WTC11 (cell line): ENCODE data around the gene GTF3C1. TPM values are rescaled to one million over a fixed set of nuclear protein-coding genes. Genes with fewer than 3 reads are reported as not detected.

Experiments used
- ATAC-seq: fragments of 200-7000 bp; cut with Tn5 transposase; 2 replicates; pipeline ENCODE4 v1.10.0; 2021; ENCODE audit warnings: mild to moderate bottlenecking, moderate library complexity
- CTCF ChIA-PET: fragments of 300-600 bp; sonication (Branson Sonifier 250); formaldehyde crosslinking; loops from one replicate; lab custom pipeline; 2021; ENCODE audit warnings: antibody characterized with exemption; lab: Charles Lee
- POLR2A ChIA-PET: fragments of 350-600 bp; sonication (Branson Sonifier 250); formaldehyde crosslinking; loops from one replicate; lab custom pipeline; 2021; ENCODE audit warnings: antibody characterized with exemption; lab: Charles Lee
- DNase-seq: peaks from one replicate; pipeline ENCODE4 v3.0.0; 2021; ENCODE audit warnings: low spot score
- H3K27ac Mint-ChIP-seq: 2 replicates; pipeline ENCODE4 v1.8.0; 2021; ENCODE audit warnings: mixed read lengths
- H3K27me3 Mint-ChIP-seq: 2 replicates; pipeline ENCODE4 v1.8.0; 2021; ENCODE audit warnings: low read depth, mild to moderate bottlenecking, moderate library complexity, mixed read lengths
- H3K36me3 Mint-ChIP-seq: 2 replicates; pipeline ENCODE4 v1.8.0; 2021; ENCODE audit warnings: mixed read lengths
- H3K4me1 Mint-ChIP-seq: 2 replicates; pipeline ENCODE4 v1.8.0; 2022; ENCODE audit warnings: mixed read lengths
- H3K4me3 Mint-ChIP-seq: 2 replicates; pipeline ENCODE4 v1.8.0; 2021; ENCODE audit warnings: mild to moderate bottlenecking, moderate library complexity, mixed read lengths
- H3K9me3 Mint-ChIP-seq: 2 replicates; pipeline ENCODE4 v1.8.0; 2021; ENCODE audit warnings: mixed read lengths
- ARID4B ChIP-seq: sonication (generic); formaldehyde crosslinking; IDR thresholded peaks from 2 replicates; pipeline ENCODE4 v1.8.0; 2023; ENCODE audit warnings: missing genetic modification reagents, mild to moderate bottlenecking, borderline replicate concordance
- ATF3 ChIP-seq: sonication (generic); formaldehyde crosslinking; conservative IDR thresholded peaks from 2 replicates; pipeline ENCODE4 v1.8.1; 2022; ENCODE audit warnings: mild to moderate bottlenecking, missing genetic modification reagents
- CBFB ChIP-seq: sonication (generic); formaldehyde crosslinking; IDR thresholded peaks from 2 replicates; pipeline ENCODE4 v1.8.1; 2022; ENCODE audit warnings: mild to moderate bottlenecking, low read depth, missing genetic modification reagents
- CDX4 ChIP-seq: fragments of 250-450 bp; sonication (Bioruptor Pico); IDR thresholded peaks from 2 replicates; pipeline ENCODE4 v1.9.0; 2021; ENCODE audit warnings: moderate library complexity, mild to moderate bottlenecking, inconsistent platforms, borderline replicate concordance
- CREB1 ChIP-seq: sonication (generic); formaldehyde crosslinking; IDR thresholded peaks from 2 replicates; pipeline ENCODE4 v1.8.0; 2023; ENCODE audit warnings: mild to moderate bottlenecking, missing genetic modification reagents
- ELF4 ChIP-seq: sonication (generic); formaldehyde crosslinking; IDR thresholded peaks from 2 replicates; pipeline ENCODE4 v1.8.1; 2022; ENCODE audit warnings: low read depth, mild to moderate bottlenecking, moderate library complexity, missing genetic modification reagents
- FOXP1 ChIP-seq: sonication (generic); formaldehyde crosslinking; IDR thresholded peaks from 2 replicates; pipeline ENCODE4 v1.8.0; 2022; ENCODE audit warnings: missing genetic modification reagents, mild to moderate bottlenecking, moderate library complexity, borderline replicate concordance
- GRHL2 ChIP-seq: fragments of 250-450 bp; sonication (Bioruptor Pico); IDR thresholded peaks from 2 replicates; pipeline ENCODE4 v1.8.0; 2022; ENCODE audit warnings: mild to moderate bottlenecking, moderate library complexity; ENCODE audit not compliant: insufficient replicate concordance, severe bottlenecking
- JAZF1 ChIP-seq: fragments of 250-450 bp; sonication (Bioruptor Pico); IDR thresholded peaks from 2 replicates; pipeline ENCODE4 v1.9.0; 2021; ENCODE audit warnings: moderate library complexity, mild to moderate bottlenecking, inconsistent platforms
- NR3C1 ChIP-seq: sonication (generic); formaldehyde crosslinking; conservative IDR thresholded peaks from 2 replicates; pipeline ENCODE4 v1.8.1; 2023; ENCODE audit warnings: low read depth, mild to moderate bottlenecking, missing genetic modification reagents
- SMAD3 ChIP-seq: sonication (generic); formaldehyde crosslinking; IDR thresholded peaks from 2 replicates; pipeline ENCODE4 v1.8.0; 2022; ENCODE audit warnings: missing genetic modification reagents, mild to moderate bottlenecking, borderline replicate concordance
- SMAD4 ChIP-seq: sonication (generic); formaldehyde crosslinking; IDR thresholded peaks from 2 replicates; pipeline ENCODE4 v1.8.0; 2022; ENCODE audit warnings: mild to moderate bottlenecking, missing genetic modification reagents
- ZNF425 ChIP-seq: fragments of 250-450 bp; sonication (Bioruptor Pico); conservative IDR thresholded peaks from 2 replicates; pipeline ENCODE4 v1.9.0; 2021; ENCODE audit warnings: mild to moderate bottlenecking
- total RNA-seq: library from RNA; stranded (reverse); gene quantifications from 3 replicates; pipeline ENCODE4 v1.2.3, GENCODE V29; 2021
- TF ChIP-seq, protein P1 (sequence below): sonication (generic); formaldehyde crosslinking; IDR thresholded peaks from 2 replicates; pipeline ENCODE4 v1.8.1; 2023; ENCODE audit warnings: mild to moderate bottlenecking, missing genetic modification reagents, moderate library complexity

GTF3C1 gene
- total RNA-seq, 1 experiment from 2014 or later = 146 TPM

GRCh38 chr16:27591837-27592236, 42.1 kb upstream of the GTF3C1 start (continued):
- TF ChIP-seq, protein P1, sequence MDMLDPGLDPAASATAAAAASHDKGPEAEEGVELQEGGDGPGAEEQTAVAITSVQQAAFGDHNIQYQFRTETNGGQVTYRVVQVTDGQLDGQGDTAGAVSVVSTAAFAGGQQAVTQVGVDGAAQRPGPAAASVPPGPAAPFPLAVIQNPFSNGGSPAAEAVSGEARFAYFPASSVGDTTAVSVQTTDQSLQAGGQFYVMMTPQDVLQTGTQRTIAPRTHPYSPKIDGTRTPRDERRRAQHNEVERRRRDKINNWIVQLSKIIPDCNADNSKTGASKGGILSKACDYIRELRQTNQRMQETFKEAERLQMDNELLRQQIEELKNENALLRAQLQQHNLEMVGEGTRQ (CRISPR knock-in tag) = no peak
- TF ChIP-seq JAZF1 (no peak), ATF3 (no peak), NR3C1 (CRISPR knock-in tag) (no peak), FOXP1 (CRISPR knock-in tag) (no peak), ARID4B (CRISPR knock-in tag) (no peak), GRHL2 (CRISPR knock-in tag) (no peak)
- TF ChIP-seq, all 79 proteins: peak for 0

- DNase-seq (no peak), ATAC-seq (no peak)
- POLR2A ChIA-PET = no interaction called here
- Mint-ChIP-seq H3K36me3 (peaks cover 6% of the 10 kb centered on the region), H3K4me1 (no peaks in the 10 kb centered on the region), H3K27me3 (no peaks in the 10 kb centered on the region), H3K4me3 (no peak overlapping the region), H3K27ac (no peak overlapping the region), H3K9me3 (0 out of 2 replicates have a peak, but pooled peaks cover 6% of the 10 kb centered on the region)
- TF ChIP-seq CREB1 (CRISPR knock-in tag) = no peak
- CTCF ChIA-PET = interaction anchor here (0.6 kb wide), 1 partner anchor 157 kb away, joined by 3 read pairs; no protein-coding TSS in a partner anchor
These were observed 38.3 kb upstream of the GTF3C1 start for GRCh38 chr16:27588057-27588456.

DNA sequence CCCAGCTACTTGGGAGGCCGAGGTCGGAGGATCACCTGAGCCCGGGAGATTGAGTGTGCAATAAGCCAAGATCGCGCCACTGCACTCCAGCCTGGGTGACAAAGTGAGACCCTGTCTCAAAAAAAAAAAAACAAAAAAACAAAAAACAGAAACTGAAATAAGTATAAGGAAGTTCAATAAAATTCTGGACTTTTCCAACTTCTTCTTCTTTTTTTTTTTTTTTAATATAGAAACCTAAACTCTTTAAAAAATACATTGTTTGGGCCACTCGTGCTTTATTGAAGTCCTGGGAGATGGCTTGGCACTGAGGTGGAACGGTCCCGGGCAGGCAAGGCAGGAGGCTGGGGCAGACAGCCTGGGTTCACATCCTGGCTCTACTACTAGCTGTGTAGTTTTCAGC, 37.0 kb upstream of the GTF3C1 start:
- 0 out of 2 replicates have a peak, but pooled peaks cover 6% of the 10 kb centered on the region for H3K9me3 Mint-ChIP-seq
- CTCF ChIA-PET = no interaction called here
- ATAC-seq (no peak), DNase-seq (no peak)
- peaks cover 6% of the 10 kb centered on the region for H3K36me3 Mint-ChIP-seq
- H3K27me3 Mint-ChIP-seq = no peaks in the 10 kb centered on the region
- H3K4me1 Mint-ChIP-seq = no peaks in the 10 kb centered on the region
- no peak for TF ChIP-seq ELF4 (CRISPR knock-in tag)
- no peak for TF ChIP-seq ZNF425
- no peak for TF ChIP-seq SMAD4 (CRISPR knock-in tag)
- no peak for TF ChIP-seq CBFB (CRISPR knock-in tag)
- no peak for TF ChIP-seq SMAD3 (CRISPR knock-in tag)
- TF ChIP-seq CDX4 = no peak
- no peak overlapping the region for H3K4me3 Mint-ChIP-seq
- POLR2A ChIA-PET = no interaction called here
- no peak overlapping the region for H3K27ac Mint-ChIP-seq
